H9 (cell line): Measurements from ENCODE around the gene TMPRSS2. TPM values are rescaled to one million over a fixed set of nuclear protein-coding genes. Genes with fewer than 3 reads are reported as not detected.

Experiments
- DNase-seq: peaks from one replicate; pipeline ENCODE4 v3.0.0-alpha.2; 2017
- H2AFZ ChIP-seq: one replicate; pipeline ENCODE4 v1.6.1; 2013; ENCODE audit warnings: mild to moderate bottlenecking, low read length, control low read depth, moderate library complexity
- H2AK5ac ChIP-seq: 2 replicates; pipeline ENCODE4 v1.6.1; 2013; ENCODE audit warnings: low read length, control low read depth, mixed read lengths; ENCODE audit not compliant: insufficient read length
- H2BK120ac ChIP-seq: one replicate; pipeline ENCODE4 v1.6.1; 2013; ENCODE audit warnings: low read depth, mild to moderate bottlenecking, low read length, control low read depth, inconsistent platforms; ENCODE audit not compliant: poor library complexity, severe bottlenecking
- H2BK12ac ChIP-seq: 2 replicates; pipeline ENCODE4 v1.6.1; 2013; ENCODE audit warnings: low read length, control low read depth, mixed read lengths, low read depth; ENCODE audit not compliant: insufficient read length
- H2BK15ac ChIP-seq: 2 replicates; pipeline ENCODE4 v1.6.1; 2013; ENCODE audit warnings: low read depth, low read length, control low read depth
- H2BK20ac ChIP-seq: one replicate; pipeline ENCODE4 v1.6.1; 2013; ENCODE audit warnings: low read depth, mild to moderate bottlenecking, low read length, control low read depth, inconsistent platforms; ENCODE audit not compliant: poor library complexity, severe bottlenecking
- H2BK5ac ChIP-seq: 2 replicates; pipeline ENCODE4 v1.6.1; 2013; ENCODE audit warnings: low read length, control low read depth, mixed read lengths; ENCODE audit not compliant: insufficient read length
- H3K14ac ChIP-seq: 2 replicates; pipeline ENCODE4 v1.6.1; 2013; ENCODE audit warnings: low read length, control low read depth; ENCODE audit not compliant: insufficient read depth
- H3K18ac ChIP-seq: 2 replicates; pipeline ENCODE4 v1.6.1; 2013; ENCODE audit warnings: low read depth, mild to moderate bottlenecking, mixed read lengths, low read length, control low read depth; ENCODE audit not compliant: insufficient read length
- H3K23ac ChIP-seq: 2 replicates; pipeline ENCODE4 v1.6.1; 2013; ENCODE audit warnings: low read length, control low read depth, mixed read lengths, low read depth; ENCODE audit not compliant: insufficient read length
- H3K23me2 ChIP-seq: 2 replicates; pipeline ENCODE4 v1.6.1; 2013; ENCODE audit warnings: low read depth, mild to moderate bottlenecking, mixed read lengths, low read length, control low read depth; ENCODE audit not compliant: insufficient read length, poor library complexity, severe bottlenecking
- H3K27ac ChIP-seq: 2 replicates; pipeline ENCODE4 v1.5.1; 2013; ENCODE audit warnings: low read length, control low read depth, mixed read lengths, low read depth; ENCODE audit not compliant: insufficient read length
- H3K27me3 ChIP-seq: 2 replicates; pipeline ENCODE4 v1.6.1; 2013; ENCODE audit warnings: low read length, control low read depth, inconsistent platforms; ENCODE audit not compliant: insufficient read depth
- H3K4ac ChIP-seq: 2 replicates; pipeline ENCODE4 v1.6.1; 2013; ENCODE audit warnings: low read depth, mild to moderate bottlenecking, control low read depth, inconsistent platforms, low read length, moderate library complexity
- H3K4me1 ChIP-seq: 2 replicates; pipeline ENCODE4 v1.6.1; 2013; ENCODE audit warnings: low read length, control low read depth, inconsistent platforms; ENCODE audit not compliant: insufficient read depth
- H3K4me2 ChIP-seq: 2 replicates; pipeline ENCODE4 v1.6.1; 2013; ENCODE audit warnings: low read length, control low read depth, mixed read lengths; ENCODE audit not compliant: insufficient read length, insufficient read depth
- H3K56ac ChIP-seq: 2 replicates; pipeline ENCODE4 v1.6.1; 2013; ENCODE audit warnings: low read depth, mild to moderate bottlenecking, mixed read lengths, low read length, control low read depth; ENCODE audit not compliant: insufficient read length
- H3K79me1 ChIP-seq: 2 replicates; pipeline ENCODE4 v1.6.1; 2013; ENCODE audit warnings: low read depth, mild to moderate bottlenecking, moderate library complexity, low read length, control low read depth, inconsistent platforms; ENCODE audit not compliant: insufficient read depth, poor library complexity, severe bottlenecking
- H3K79me2 ChIP-seq: 2 replicates; pipeline ENCODE4 v1.6.1; 2013; ENCODE audit warnings: low read length, control low read depth, inconsistent platforms; ENCODE audit not compliant: insufficient read depth
- H3K9ac ChIP-seq: 2 replicates; pipeline ENCODE4 v1.6.1; 2013; ENCODE audit warnings: low read length, control low read depth, mixed read lengths; ENCODE audit not compliant: insufficient read length; ENCODE audit errors: extremely low read depth
- H3K9me3 ChIP-seq: one replicate; pipeline ENCODE4 v1.6.1; 2013; ENCODE audit warnings: low read depth, low read length, inconsistent platforms; ENCODE audit not compliant: control insufficient read depth
- H3T11ph ChIP-seq: one replicate; pipeline ENCODE4 v1.6.1; 2013; ENCODE audit warnings: mild to moderate bottlenecking, low read length, control low read depth, inconsistent platforms
- H4K20me1 ChIP-seq: one replicate; pipeline ENCODE4 v1.6.1; 2013; ENCODE audit not compliant: control insufficient read depth, insufficient read length, insufficient read depth
- H4K5ac ChIP-seq: 2 replicates; pipeline ENCODE4 v1.6.1; 2013; ENCODE audit warnings: low read depth, mild to moderate bottlenecking, mixed read lengths, low read length, control low read depth; ENCODE audit not compliant: insufficient read length
- H4K8ac ChIP-seq: replicated peaks from 2 replicates; pipeline ENCODE4 v1.6.1; 2013; ENCODE audit warnings: low read length, control low read depth, mixed read lengths, low read depth; ENCODE audit not compliant: insufficient read length
- H4K91ac ChIP-seq: 2 replicates; pipeline ENCODE4 v1.6.1; 2013; ENCODE audit warnings: low read depth, mild to moderate bottlenecking, moderate library complexity, mixed read lengths, low read length, control low read depth; ENCODE audit not compliant: insufficient read length
- H3K27ac Mint-ChIP-seq, 3 experiments: 2 replicates in 2 of 3; 3 replicates in 1 of 3; pipeline ENCODE4 v1.8.0; 2020 to 2021; ENCODE audit warnings: mixed read lengths in 3 of 3, mild to moderate bottlenecking in 1 of 3, moderate library complexity in 1 of 3
- H3K27me3 Mint-ChIP-seq: 2 replicates; pipeline ENCODE4 v1.8.0; 2021; ENCODE audit warnings: low read depth, mild to moderate bottlenecking, moderate library complexity, mixed read lengths
- H3K36me3 Mint-ChIP-seq, 3 experiments: 2 replicates in 2 of 3; 3 replicates in 1 of 3; pipeline ENCODE4 v1.8.0; 2020 to 2021; ENCODE audit warnings: low read depth in 3 of 3, mixed read lengths in 3 of 3; ENCODE audit not compliant: insufficient read depth in 1 of 3
- H3K4me1 Mint-ChIP-seq, 2 experiments: 2 replicates each; pipeline ENCODE4 v1.8.0; 2020; ENCODE audit warnings: mixed read lengths in 2 of 2
- H3K4me3 Mint-ChIP-seq, 2 experiments: 2 replicates in 1 of 2; 3 replicates in 1 of 2; pipeline ENCODE4 v1.8.0; 2020 to 2021; ENCODE audit warnings: mild to moderate bottlenecking in 2 of 2, mixed read lengths in 2 of 2, moderate library complexity in 1 of 2
- H3K9me3 Mint-ChIP-seq, 2 experiments: 2 replicates in 1 of 2; 3 replicates in 1 of 2; pipeline ENCODE4 v1.8.0; 2020; ENCODE audit warnings: mild to moderate bottlenecking in 2 of 2, mixed read lengths in 2 of 2, moderate library complexity in 1 of 2
- WGBS: extraction: QIAGEN DNeasy Blood & Tissue Kit; methylation state at CpG from one replicate; pipeline ENCODE4 v1.1.7; 2013; ENCODE audit warnings: missing lambda C conversion rate, low lambda C conversion rate, mixed read lengths; ENCODE audit not compliant: insufficient read length; ENCODE audit errors: extremely low coverage; 5-methylcytosine and 5-hydroxymethylcytosine counted together
- total RNA-seq: library from RNA; stranded (reverse); gene quantifications from 2 replicates; pipeline ENCODE4 v1.2.1, GENCODE V29; 2021
- TF ChIP-seq, protein P1 (sequence below): fragments of 200-600 bp; sonication (generic); conservative IDR thresholded peaks from 3 replicates; pipeline ENCODE4 v1.8.0; 2021; ENCODE audit warnings: antibody characterized with exemption, mild to moderate bottlenecking

The TMPRSS2 gene
- total RNA-seq, 1 experiment from 2014 or later = 12.1 TPM

DNA sequence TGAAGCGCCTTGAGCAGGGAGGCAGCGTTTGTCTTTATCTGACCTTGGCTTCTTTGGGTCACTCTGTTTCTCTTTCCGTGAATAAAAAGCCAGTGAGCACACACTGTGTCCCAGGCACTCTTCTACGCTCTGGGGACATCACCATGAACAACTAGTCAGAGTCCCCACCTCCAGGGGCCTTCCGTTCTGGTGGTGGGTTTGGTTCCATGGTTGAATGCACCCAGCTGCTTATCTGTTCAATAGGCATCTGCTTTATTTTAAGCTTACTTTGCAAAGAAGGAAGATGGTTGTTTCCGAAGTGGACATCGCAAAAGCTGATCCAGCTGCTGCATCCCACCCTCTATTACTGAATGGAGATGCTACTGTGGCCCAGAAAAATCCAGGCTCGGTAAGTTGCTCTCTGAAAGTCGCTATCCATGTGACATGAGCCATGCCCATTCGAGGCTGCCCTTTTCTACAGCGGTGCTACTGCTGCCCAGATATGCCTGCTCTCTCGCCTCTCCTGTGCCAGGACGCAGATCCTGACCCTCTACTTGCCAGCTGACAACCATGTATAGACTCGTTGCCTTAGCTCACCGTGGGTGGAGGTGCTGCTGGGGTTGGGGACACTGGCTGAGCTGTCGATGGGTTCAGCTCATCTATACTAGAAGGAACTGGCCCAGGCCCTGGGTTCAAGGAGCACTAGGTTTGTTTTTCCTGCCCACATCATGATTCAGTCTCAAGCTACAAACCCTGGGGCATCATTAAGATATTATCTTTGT lies 76.0 kb downstream of the TMPRSS2 start:
- H4K5ac ChIP-seq = no peak overlapping the region
- H3K23ac ChIP-seq = no peak overlapping the region
- H2BK20ac ChIP-seq = no peak overlapping the region
- TF ChIP-seq, protein P1, sequence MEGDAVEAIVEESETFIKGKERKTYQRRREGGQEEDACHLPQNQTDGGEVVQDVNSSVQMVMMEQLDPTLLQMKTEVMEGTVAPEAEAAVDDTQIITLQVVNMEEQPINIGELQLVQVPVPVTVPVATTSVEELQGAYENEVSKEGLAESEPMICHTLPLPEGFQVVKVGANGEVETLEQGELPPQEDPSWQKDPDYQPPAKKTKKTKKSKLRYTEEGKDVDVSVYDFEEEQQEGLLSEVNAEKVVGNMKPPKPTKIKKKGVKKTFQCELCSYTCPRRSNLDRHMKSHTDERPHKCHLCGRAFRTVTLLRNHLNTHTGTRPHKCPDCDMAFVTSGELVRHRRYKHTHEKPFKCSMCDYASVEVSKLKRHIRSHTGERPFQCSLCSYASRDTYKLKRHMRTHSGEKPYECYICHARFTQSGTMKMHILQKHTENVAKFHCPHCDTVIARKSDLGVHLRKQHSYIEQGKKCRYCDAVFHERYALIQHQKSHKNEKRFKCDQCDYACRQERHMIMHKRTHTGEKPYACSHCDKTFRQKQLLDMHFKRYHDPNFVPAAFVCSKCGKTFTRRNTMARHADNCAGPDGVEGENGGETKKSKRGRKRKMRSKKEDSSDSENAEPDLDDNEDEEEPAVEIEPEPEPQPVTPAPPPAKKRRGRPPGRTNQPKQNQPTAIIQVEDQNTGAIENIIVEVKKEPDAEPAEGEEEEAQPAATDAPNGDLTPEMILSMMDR = no peak
- H3K56ac ChIP-seq = no peak overlapping the region
- no peak overlapping the region for H3K4me3 Mint-ChIP-seq
- H3K4ac ChIP-seq = no peak overlapping the region
- no peak overlapping the region for H3K9ac ChIP-seq
- H2BK120ac ChIP-seq = no peak overlapping the region
- peak; percentile 13 for DNase-seq
- peaks cover 5% of the 10 kb centered on the region; the same call in 1 of the 2 replicates for H3K4me1 ChIP-seq
- peaks cover 8 to 31% (median 12%) of the 10 kb centered on the region in 3 experiments for H3K36me3 Mint-ChIP-seq
- no peak overlapping the region for H4K91ac ChIP-seq
- no peak overlapping the region for H3K18ac ChIP-seq
- no peaks in the 10 kb centered on the region for H3K79me1 ChIP-seq
- no peak overlapping the region for H3K14ac ChIP-seq
- peak overlapping the region in 1 of 3 experiments; percentile 19; a peak in 1 of 7 replicates for H3K27ac Mint-ChIP-seq
- H2AK5ac ChIP-seq = no peak overlapping the region
- H2AFZ ChIP-seq = no peak overlapping the region
- H3T11ph ChIP-seq = no peak overlapping the region
- H3K27ac ChIP-seq = no peak overlapping the region
- H4K20me1 ChIP-seq = no peaks in the 10 kb centered on the region
- H3K4me1 Mint-ChIP-seq = peaks cover 25% of the 10 kb centered on the region in 2 experiments
- no CpG with 5 or more reads among the region's 16 CpGs for WGBS
- H2BK15ac ChIP-seq = no peak overlapping the region
- no peak overlapping the region for H3K4me2 ChIP-seq
- H3K9me3 ChIP-seq = no peaks in the 10 kb centered on the region
- H3K79me2 ChIP-seq = no peaks in the 10 kb centered on the region
- H3K23me2 ChIP-seq = no peaks in the 10 kb centered on the region
- H3K9me3 Mint-ChIP-seq = peaks cover 5 to 6% of the 10 kb centered on the region in 2 experiments; a peak in 4 of 5 replicates
- no peaks in the 10 kb centered on the region; the same call in 1 of the 2 replicates for H3K27me3 ChIP-seq
- H3K27me3 Mint-ChIP-seq = peaks cover 16% of the 10 kb centered on the region
- H2BK5ac ChIP-seq = no peak overlapping the region
- no peak overlapping the region for H4K8ac ChIP-seq
- H2BK12ac ChIP-seq = no peak overlapping the region
